ENCODE data around the gene ZNF451.
"Not testable (repeated sequence)": the region's sequence is repeated elsewhere in the genome, so short reads cannot be mapped to it uniquely, and the experiment has no call there.

ZNF451 gene

DNA sequence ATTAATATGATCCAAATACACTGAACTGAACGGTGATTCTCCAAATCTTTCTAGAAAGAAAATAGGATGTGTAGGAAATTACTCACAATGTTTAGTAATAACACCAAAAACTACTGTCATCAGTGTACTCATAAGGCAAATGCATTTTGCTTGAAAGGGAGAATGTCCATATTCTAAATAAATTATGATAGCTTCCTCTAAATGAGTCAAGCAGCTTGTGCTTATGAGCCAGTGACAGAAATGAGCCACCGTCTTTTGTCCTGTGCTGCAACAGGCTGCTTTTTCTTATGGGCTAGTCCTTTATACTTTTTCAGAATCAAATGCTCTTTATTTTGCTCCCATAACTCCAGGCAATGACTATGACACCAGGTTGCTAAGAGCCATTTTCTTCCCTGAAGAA is 4.5 kb upstream of the ZNF451 start:
- H2AFZ ChIP-seq, result no peak overlapping the region
- no peaks in the 10 kb centered on the region for H3K36me3 ChIP-seq (ENCODE audit: control insufficient read depth, insufficient read depth, low read length)
- no peak overlapping the region for H3K4me2 ChIP-seq (ENCODE audit: low read length)
- no peaks in the 10 kb centered on the region for H3K27me3 ChIP-seq (ENCODE audit: control insufficient read depth, insufficient read depth, low read length)
- no peak overlapping the region for H3K9ac ChIP-seq
- peaks cover 5% of the 10 kb centered on the region for H3K4me1 ChIP-seq
- TF ChIP-seq, protein P1, sequence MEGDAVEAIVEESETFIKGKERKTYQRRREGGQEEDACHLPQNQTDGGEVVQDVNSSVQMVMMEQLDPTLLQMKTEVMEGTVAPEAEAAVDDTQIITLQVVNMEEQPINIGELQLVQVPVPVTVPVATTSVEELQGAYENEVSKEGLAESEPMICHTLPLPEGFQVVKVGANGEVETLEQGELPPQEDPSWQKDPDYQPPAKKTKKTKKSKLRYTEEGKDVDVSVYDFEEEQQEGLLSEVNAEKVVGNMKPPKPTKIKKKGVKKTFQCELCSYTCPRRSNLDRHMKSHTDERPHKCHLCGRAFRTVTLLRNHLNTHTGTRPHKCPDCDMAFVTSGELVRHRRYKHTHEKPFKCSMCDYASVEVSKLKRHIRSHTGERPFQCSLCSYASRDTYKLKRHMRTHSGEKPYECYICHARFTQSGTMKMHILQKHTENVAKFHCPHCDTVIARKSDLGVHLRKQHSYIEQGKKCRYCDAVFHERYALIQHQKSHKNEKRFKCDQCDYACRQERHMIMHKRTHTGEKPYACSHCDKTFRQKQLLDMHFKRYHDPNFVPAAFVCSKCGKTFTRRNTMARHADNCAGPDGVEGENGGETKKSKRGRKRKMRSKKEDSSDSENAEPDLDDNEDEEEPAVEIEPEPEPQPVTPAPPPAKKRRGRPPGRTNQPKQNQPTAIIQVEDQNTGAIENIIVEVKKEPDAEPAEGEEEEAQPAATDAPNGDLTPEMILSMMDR (IDR thresholded peaks at IDR 0.05), result no peak
- no peaks in the 10 kb centered on the region for H3K79me2 ChIP-seq
- H3K9me3 ChIP-seq (ENCODE audit: control insufficient read depth, low read length), result no peaks in the 10 kb centered on the region
- no peak overlapping the region for H3K4me3 ChIP-seq (ENCODE audit: low read depth, low read length)
- no peak overlapping the region for H3K27ac ChIP-seq

DNA sequence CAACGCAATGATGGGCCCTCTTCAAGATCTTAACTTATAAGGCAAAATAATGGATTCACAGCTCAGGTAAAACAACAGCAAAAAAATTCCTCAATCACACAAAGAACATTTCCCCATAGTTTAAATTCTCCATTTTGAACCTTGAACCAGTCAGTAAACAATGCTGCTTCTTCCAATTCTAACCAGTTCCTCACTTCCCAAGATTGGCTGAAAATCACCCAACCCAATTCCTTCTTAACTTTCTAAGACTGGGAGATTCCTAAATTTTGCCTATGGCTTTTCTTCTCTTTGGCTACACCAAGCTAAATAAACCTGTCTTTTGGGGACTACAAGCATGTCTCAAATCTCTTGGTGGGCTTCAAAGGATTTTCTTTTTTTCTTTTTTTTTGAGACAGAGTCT is 3.1 kb upstream of the ZNF451 start:
- H3K4me1 ChIP-seq, result peaks cover 10% of the 10 kb centered on the region
- no peaks in the 10 kb centered on the region for H3K27me3 ChIP-seq (ENCODE audit: control insufficient read depth, insufficient read depth, low read length)
- no peak overlapping the region for H3K4me2 ChIP-seq (ENCODE audit: low read length)
- H3K27ac ChIP-seq, result no peak overlapping the region
- peaks cover 5% of the 10 kb centered on the region for H3K79me2 ChIP-seq
- H3K36me3 ChIP-seq (ENCODE audit: control insufficient read depth, insufficient read depth, low read length), result no peaks in the 10 kb centered on the region
- no peak overlapping the region for H3K4me3 ChIP-seq (ENCODE audit: low read depth, low read length)
- TF ChIP-seq, protein P1 (IDR thresholded peaks at IDR 0.05), result no peak
- H2AFZ ChIP-seq, result no peak overlapping the region
- H3K9ac ChIP-seq, result no peak overlapping the region
- H3K9me3 ChIP-seq (ENCODE audit: control insufficient read depth, low read length), result no peaks in the 10 kb centered on the region

DNA sequence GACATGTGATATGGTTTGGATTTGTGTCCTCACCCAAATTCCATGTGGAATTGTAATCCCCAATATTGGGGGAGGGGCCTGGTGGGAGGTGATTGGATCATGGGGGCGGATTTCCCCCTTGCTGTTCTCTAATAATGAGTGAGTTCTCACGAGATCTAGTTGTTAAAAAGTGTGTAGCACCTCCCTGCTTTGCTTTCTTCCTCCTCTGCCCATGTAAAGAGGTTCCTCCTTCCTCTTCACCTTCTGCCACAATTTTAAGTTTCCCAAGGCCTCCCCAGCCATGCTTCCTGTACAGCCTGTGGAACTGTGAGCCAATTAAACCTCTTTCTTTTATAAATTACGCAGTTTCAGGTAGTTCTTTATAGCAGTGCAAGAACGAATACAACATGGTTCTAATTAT is 2.1 kb upstream of the ZNF451 start:
- no peak overlapping the region for H3K9ac ChIP-seq
- H3K4me2 ChIP-seq (ENCODE audit: low read length), result no peak overlapping the region
- H3K9me3 ChIP-seq (ENCODE audit: control insufficient read depth, low read length), result no peaks in the 10 kb centered on the region
- H3K27ac ChIP-seq, result no peak overlapping the region
- H3K4me1 ChIP-seq, result peaks cover 14% of the 10 kb centered on the region
- H3K27me3 ChIP-seq (ENCODE audit: control insufficient read depth, insufficient read depth, low read length), result no peaks in the 10 kb centered on the region
- no peaks in the 10 kb centered on the region for H3K36me3 ChIP-seq (ENCODE audit: control insufficient read depth, insufficient read depth, low read length)
- peaks cover 9% of the 10 kb centered on the region for H3K79me2 ChIP-seq
- H3K4me3 ChIP-seq (ENCODE audit: low read depth, low read length), result no peak overlapping the region
- H2AFZ ChIP-seq, result no peak overlapping the region
- TF ChIP-seq, protein P1 (IDR thresholded peaks at IDR 0.05), result no peak

DNA sequence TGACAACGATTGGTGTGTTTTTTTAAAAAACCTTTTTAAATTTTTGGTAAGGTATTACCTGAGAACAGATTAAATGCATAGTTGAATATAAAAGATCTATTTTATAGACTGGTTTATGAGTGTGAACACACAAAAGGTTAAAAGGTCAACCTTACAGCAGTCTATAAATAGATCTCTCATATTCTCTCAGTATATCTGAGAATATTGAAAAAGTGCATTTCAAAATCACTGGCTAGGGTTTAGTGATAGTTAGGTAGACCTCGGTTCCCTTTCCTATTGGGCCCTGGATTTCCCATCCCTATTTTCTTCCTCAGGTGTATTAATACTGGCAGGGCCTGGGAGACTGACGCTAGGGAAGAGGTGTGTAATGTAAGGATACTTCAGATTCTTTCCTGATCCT is 723 bp upstream of the ZNF451 start:
- Histone ChIP-seq H3K4me3 (ENCODE audit: low read depth, low read length) (peak overlapping the region; percentile 56), H3K27ac (peak overlapping the region; percentile 78), H3K4me2 (ENCODE audit: low read length) (peak overlapping the region; percentile 70), H2AFZ (peak overlapping the region; percentile 96), H3K36me3 (ENCODE audit: control insufficient read depth, insufficient read depth, low read length) (no peaks in the 10 kb centered on the region), H3K27me3 (ENCODE audit: control insufficient read depth, insufficient read depth, low read length) (no peaks in the 10 kb centered on the region), H3K79me2 (peaks cover 18% of the 10 kb centered on the region), H3K9me3 (ENCODE audit: control insufficient read depth, low read length) (no peaks in the 10 kb centered on the region), H3K4me1 (peaks cover 22% of the 10 kb centered on the region), H3K9ac (no peak overlapping the region)
- TF ChIP-seq, protein P1 (IDR thresholded peaks at IDR 0.05), result no peak

DNA sequence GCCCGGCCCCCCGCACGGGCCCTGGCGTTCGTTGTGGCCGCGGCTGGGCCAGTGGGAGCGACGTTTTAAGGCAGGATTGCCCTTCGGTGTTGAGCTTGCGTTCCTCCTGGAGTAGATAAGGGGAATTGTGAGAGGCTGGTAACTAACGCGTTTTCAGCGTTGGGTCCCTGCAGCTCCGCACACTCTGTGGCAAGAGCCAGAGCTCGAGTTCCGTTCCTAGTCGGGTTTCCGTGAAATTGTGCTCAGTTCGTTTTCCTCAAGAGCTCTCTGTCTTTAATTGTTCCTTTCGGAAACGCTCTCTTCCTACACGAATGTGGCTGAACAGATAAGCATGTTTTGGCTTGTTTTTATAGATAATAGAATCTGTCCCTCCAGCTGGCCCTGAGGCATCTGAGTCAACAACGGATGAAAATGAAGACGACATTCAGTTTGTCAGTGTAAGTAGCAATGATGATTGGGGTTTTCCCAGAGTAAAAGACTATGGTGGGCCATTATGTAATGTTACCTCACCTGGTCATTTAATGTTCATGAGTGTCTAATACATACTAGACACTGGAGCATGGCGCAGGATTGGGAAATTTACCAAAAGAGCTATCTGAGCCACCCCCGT is 575 bp downstream of the ZNF451 start:
- not testable (repeated sequence) for H3K4me2 ChIP-seq (ENCODE audit: low read length); H3K9ac ChIP-seq; H3K27me3 ChIP-seq (ENCODE audit: control insufficient read depth, insufficient read depth, low read length); H2AFZ ChIP-seq; H3K4me3 ChIP-seq (ENCODE audit: low read depth, low read length); H3K27ac ChIP-seq; H3K9me3 ChIP-seq (ENCODE audit: control insufficient read depth, low read length); H3K36me3 ChIP-seq (ENCODE audit: control insufficient read depth, insufficient read depth, low read length)
- Histone ChIP-seq H3K79me2 (peaks cover 26% of the 10 kb centered on the region), H3K4me1 (peaks cover 22% of the 10 kb centered on the region)

DNA sequence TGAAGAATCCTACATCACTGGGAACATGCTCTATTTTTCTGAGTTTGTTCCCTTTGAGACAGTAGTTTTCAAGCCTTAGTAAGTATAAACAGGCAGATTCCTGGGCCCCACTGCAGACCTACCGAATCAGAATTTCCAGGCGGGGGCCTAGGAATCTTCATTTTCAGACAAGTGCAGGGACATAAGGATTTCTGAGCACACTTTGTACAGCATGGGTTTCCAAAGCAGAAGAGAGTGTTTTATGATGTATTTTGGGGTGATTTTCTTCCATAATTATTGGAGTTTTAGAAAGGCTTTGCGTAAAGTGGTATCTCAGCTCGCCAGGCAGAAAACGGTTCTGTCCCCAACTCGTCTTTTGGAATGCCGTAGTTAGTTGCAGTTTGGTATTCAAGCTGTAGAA is 1.4 kb downstream of the ZNF451 start:
- not testable (repeated sequence) for H3K4me2 ChIP-seq (ENCODE audit: low read length); H2AFZ ChIP-seq; H3K9me3 ChIP-seq (ENCODE audit: control insufficient read depth, low read length); H3K36me3 ChIP-seq (ENCODE audit: control insufficient read depth, insufficient read depth, low read length); H3K27ac ChIP-seq; H3K4me3 ChIP-seq (ENCODE audit: low read depth, low read length); H3K27me3 ChIP-seq (ENCODE audit: control insufficient read depth, insufficient read depth, low read length); H3K9ac ChIP-seq
- H3K4me1 ChIP-seq, result peaks cover 22% of the 10 kb centered on the region
- H3K79me2 ChIP-seq, result peaks cover 31% of the 10 kb centered on the region

Data from parathyroid adenoma (tissue), 2 donors.